ENCODE results near the gene CYP27C1.

Gene CYP27C1

GRCh38 chr2:127137741-127138140 lies 82.4 kb downstream of the CYP27C1 start:
- Histone ChIP-seq H3K9me3 (ENCODE audit: insufficient read depth, low read length) (no peaks in the 10 kb centered on the region), H3K4me2 (ENCODE audit: low read length) (no peak overlapping the region), H4K20me1 (ENCODE audit: insufficient read depth, low read length) (no peaks in the 10 kb centered on the region), H3K36me3 (replicated peaks; ENCODE audit: low read depth, low read length) (no peaks in the 10 kb centered on the region), H2AFZ (ENCODE audit: low read depth, low read length) (no peak overlapping the region), H3K27me3 (ENCODE audit: low read depth, low read length) (no peaks in the 10 kb centered on the region; the same call in 1 of the 2 replicates), H3K4me1 (ENCODE audit: low read length) (peaks cover 16% of the 10 kb centered on the region), H3K79me2 (ENCODE audit: low read length) (no peaks in the 10 kb centered on the region), H3K4me3 (ENCODE audit: low read length) (no peak overlapping the region), H3K9ac (ENCODE audit: low read length) (no peak overlapping the region), H3K27ac (ENCODE audit: low read length) (no peak overlapping the region)
- no peak for TF ChIP-seq CTCF (IDR thresholded peaks at IDR 0.05; ENCODE audit: low read depth, low read length)
- TF ChIP-seq EZH2phosphoT487 (IDR thresholded peaks at IDR 0.05; ENCODE audit: low read depth), result no peak

- no peak overlapping the region for H3K27ac ChIP-seq (ENCODE audit: low read length)
- TF ChIP-seq EZH2phosphoT487 (IDR thresholded peaks at IDR 0.05; ENCODE audit: low read depth) (no peak), CTCF (IDR thresholded peaks at IDR 0.05; ENCODE audit: low read depth, low read length) (no peak)
- peaks cover 16% of the 10 kb centered on the region for H3K4me1 ChIP-seq (ENCODE audit: low read length)
- no peaks in the 10 kb centered on the region for H3K79me2 ChIP-seq (ENCODE audit: low read length)
- no peak overlapping the region for H3K9ac ChIP-seq (ENCODE audit: low read length)
- H2AFZ ChIP-seq (ENCODE audit: low read depth, low read length), result no peak overlapping the region
- no peaks in the 10 kb centered on the region; the same call in 1 of the 2 replicates for H3K27me3 ChIP-seq (ENCODE audit: low read depth, low read length)
- H4K20me1 ChIP-seq (ENCODE audit: insufficient read depth, low read length), result no peaks in the 10 kb centered on the region
- H3K4me3 ChIP-seq (ENCODE audit: low read length), result no peak overlapping the region
- H3K36me3 ChIP-seq (replicated peaks; ENCODE audit: low read depth, low read length), result no peaks in the 10 kb centered on the region
- H3K9me3 ChIP-seq (ENCODE audit: insufficient read depth, low read length), result no peaks in the 10 kb centered on the region
- H3K4me2 ChIP-seq (ENCODE audit: low read length), result no peak overlapping the region
Observed at GRCh38 chr2:127137225-127137624, 82.9 kb downstream of the CYP27C1 start.

GRCh38 chr2:127134833-127135830 lies 85.0 kb downstream of the CYP27C1 start:
- Histone ChIP-seq H2AFZ (ENCODE audit: low read depth, low read length) (no peak overlapping the region), H3K27me3 (ENCODE audit: low read depth, low read length) (no peaks in the 10 kb centered on the region), H3K79me2 (ENCODE audit: low read length) (no peaks in the 10 kb centered on the region), H3K4me1 (ENCODE audit: low read length) (peaks cover 16% of the 10 kb centered on the region), H3K9me3 (ENCODE audit: insufficient read depth, low read length) (no peaks in the 10 kb centered on the region), H3K4me2 (ENCODE audit: low read length) (peak overlapping the region; percentile 78), H3K27ac (ENCODE audit: low read length) (no peak overlapping the region), H3K4me3 (ENCODE audit: low read length) (peak overlapping the region; percentile 49; the same call in 1 of the 2 replicates), H3K36me3 (replicated peaks; ENCODE audit: low read depth, low read length) (no peaks in the 10 kb centered on the region), H4K20me1 (ENCODE audit: insufficient read depth, low read length) (no peaks in the 10 kb centered on the region), H3K9ac (ENCODE audit: low read length) (no peak overlapping the region)
- no peak for TF ChIP-seq EZH2phosphoT487 (IDR thresholded peaks at IDR 0.05; ENCODE audit: low read depth)
- no peak for TF ChIP-seq CTCF (IDR thresholded peaks at IDR 0.05; ENCODE audit: low read depth, low read length)

- peaks cover 16% of the 10 kb centered on the region for H3K4me1 ChIP-seq (ENCODE audit: low read length)
Observed at GRCh38 chr2:127134235-127134634, 85.9 kb downstream of the CYP27C1 start.

More at GRCh38 chr2:127134235-127134634, 85.9 kb downstream of the CYP27C1 start:
- TF ChIP-seq EZH2phosphoT487 (IDR thresholded peaks at IDR 0.05; ENCODE audit: low read depth) (no peak), CTCF (IDR thresholded peaks at IDR 0.05; ENCODE audit: low read depth, low read length) (no peak)
- Histone ChIP-seq H3K4me3 (ENCODE audit: low read length) (no peak overlapping the region), H3K27me3 (ENCODE audit: low read depth, low read length) (no peaks in the 10 kb centered on the region), H4K20me1 (ENCODE audit: insufficient read depth, low read length) (no peaks in the 10 kb centered on the region), H3K9ac (ENCODE audit: low read length) (no peak overlapping the region), H3K9me3 (ENCODE audit: insufficient read depth, low read length) (no peaks in the 10 kb centered on the region), H3K36me3 (replicated peaks; ENCODE audit: low read depth, low read length) (no peaks in the 10 kb centered on the region), H2AFZ (ENCODE audit: low read depth, low read length) (no peak overlapping the region), H3K27ac (ENCODE audit: low read length) (no peak overlapping the region), H3K4me2 (ENCODE audit: low read length) (no peak overlapping the region), H3K79me2 (ENCODE audit: low read length) (no peaks in the 10 kb centered on the region)
